GM06990 (cell line): Measurements from ENCODE around the gene HELT.
A peak's percentile ranks its signal among the peaks of the same experiment; 100 is the strongest.
"Not testable (repeated sequence)": the region's sequence is repeated elsewhere in the genome, so short reads cannot be mapped to it uniquely, and the experiment has no call there.

ENCODE experiments used
- DNase-seq: peaks from one replicate; pipeline ENCODE4 v3.0.0-alpha.2; 2011; ENCODE audit not compliant: insufficient read length; ENCODE audit errors: extremely low read depth
- H3K27me3 ChIP-seq: replicated peaks from 2 replicates; pipeline ENCODE4 v1.6.0; 2011; ENCODE audit warnings: low read length; ENCODE audit not compliant: control insufficient read depth, insufficient read depth
- H3K36me3 ChIP-seq: 2 replicates; pipeline ENCODE4 v1.5.1; 2011; ENCODE audit warnings: low read length; ENCODE audit not compliant: control insufficient read depth, insufficient read depth
- H3K4me3 ChIP-seq: replicated peaks from 2 replicates; pipeline ENCODE4 v1.5.1; 2011; ENCODE audit warnings: low read depth, mild to moderate bottlenecking, control low read depth, low read length
- CTCF ChIP-seq: IDR thresholded peaks from 2 replicates; pipeline ENCODE4 v1.5.1; 2011; ENCODE audit warnings: low read length, control low read depth, mild to moderate bottlenecking, inconsistent platforms; ENCODE audit not compliant: insufficient read depth, poor library complexity, severe bottlenecking

The HELT gene

DNA sequence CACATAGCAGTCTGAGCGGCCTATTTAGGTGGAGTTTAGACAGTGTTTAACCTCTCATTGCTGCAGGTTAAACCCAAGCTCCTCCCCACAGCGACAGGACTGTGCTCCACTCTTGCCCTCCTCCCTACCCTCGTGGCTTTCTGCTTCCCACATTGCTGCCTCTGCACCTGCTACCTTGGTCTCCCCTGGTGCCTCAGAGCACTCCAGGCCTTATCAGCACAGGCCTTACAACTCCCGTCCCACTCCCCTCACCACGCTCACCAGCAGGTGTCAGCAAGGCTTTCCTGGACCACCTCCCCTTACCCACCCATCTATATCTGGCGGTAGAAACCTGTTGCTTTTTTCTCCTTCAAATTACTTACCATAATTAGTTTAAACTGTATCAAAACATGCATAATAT, 18.6 kb downstream of the HELT start:
- DNase-seq: no peak
- no peak for TF ChIP-seq CTCF
- no peaks in the 10 kb centered on the region for H3K36me3 ChIP-seq
- no peak overlapping the region for H3K4me3 ChIP-seq
- H3K27me3 ChIP-seq: peaks cover 1% of the 10 kb centered on the region

DNA sequence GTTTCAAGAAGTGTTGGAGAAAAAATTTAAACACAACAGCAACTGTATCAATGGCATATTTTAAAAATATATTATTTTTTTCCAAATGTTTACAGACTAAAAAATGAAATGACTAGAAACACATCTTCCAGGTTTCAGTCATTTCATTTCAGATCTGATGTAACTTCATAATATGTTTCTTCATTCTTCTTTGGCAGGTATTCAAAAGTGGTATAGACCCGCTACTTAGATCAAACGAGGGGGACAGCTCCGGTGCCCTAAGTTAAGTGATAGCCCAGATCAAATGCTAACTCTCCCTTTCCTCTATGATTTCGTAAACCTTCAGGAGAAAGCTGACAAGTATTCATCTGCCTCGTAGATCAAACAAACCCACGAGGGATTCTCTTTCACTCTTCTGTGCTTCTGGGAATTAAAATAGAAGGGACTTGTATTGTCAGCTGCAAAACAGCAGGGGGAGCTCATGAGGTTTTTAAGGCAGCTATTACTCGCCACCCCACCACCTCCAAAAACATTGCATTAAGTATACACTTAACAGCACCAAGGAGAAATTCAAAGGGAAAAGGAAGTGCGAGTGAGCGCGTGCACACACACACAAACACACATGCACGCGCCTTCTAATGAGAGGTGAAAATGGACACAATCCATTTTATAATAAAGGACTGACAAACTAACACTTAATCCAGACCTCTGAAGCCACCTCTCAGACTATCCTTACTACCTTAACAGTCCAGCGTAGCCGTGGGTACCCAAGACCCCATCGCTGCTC, 21.4 kb downstream of the HELT start:
- peak; percentile 16 for DNase-seq
- no peak overlapping the region; the same call in 1 of the 2 replicates for H3K4me3 ChIP-seq
- H3K27me3 ChIP-seq: no peaks in the 10 kb centered on the region; the same call in 1 of the 2 replicates
- TF ChIP-seq CTCF: peak; percentile 76
- no peaks in the 10 kb centered on the region for H3K36me3 ChIP-seq

DNA sequence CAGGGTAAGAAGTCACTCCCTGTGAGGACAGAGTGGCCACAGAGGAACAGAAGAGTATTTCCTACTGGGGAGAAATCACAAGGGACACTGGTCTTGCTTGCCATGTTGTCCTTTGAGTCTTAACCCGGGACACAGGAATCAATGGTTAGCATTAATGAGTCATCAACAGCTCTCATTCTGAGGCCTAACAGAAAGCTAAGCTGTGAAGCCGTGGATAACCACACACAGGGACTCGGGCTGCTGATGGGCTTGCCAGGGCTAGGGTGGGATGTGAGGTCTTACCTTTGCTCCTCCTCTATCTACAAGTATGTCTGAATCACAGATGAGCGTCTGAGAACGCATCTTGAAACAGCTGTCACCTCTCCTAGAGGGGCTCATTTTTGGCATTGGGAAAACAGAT, 22.2 kb downstream of the HELT start:
- Histone ChIP-seq H3K27me3 (no peaks in the 10 kb centered on the region; the same call in 1 of the 2 replicates), H3K36me3 (no peaks in the 10 kb centered on the region), H3K4me3 (no peak overlapping the region)
- no peak for TF ChIP-seq CTCF
- no peak for DNase-seq

DNA sequence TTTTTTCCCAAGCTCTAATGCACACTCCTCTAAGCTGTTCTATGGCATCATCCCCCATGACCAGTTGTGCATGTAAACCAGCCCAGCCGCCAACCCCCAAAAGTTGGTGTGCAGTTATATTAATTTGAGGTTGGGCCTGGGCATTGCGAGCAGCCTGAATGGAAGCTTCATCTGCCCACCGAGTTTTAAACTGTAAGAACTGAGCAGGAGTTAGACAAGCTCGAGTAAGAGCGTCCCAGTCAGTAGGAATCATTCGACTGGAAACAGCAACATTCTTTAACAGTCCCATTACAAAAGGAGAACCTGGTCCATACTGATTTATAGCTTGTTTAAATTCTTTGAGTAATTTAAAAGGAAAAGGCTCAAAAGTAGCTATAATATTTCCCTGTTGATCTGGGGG, 32.0 kb downstream of the HELT start:
- not testable (repeated sequence) for H3K36me3 ChIP-seq, H3K27me3 ChIP-seq, DNase-seq, H3K4me3 ChIP-seq

DNA sequence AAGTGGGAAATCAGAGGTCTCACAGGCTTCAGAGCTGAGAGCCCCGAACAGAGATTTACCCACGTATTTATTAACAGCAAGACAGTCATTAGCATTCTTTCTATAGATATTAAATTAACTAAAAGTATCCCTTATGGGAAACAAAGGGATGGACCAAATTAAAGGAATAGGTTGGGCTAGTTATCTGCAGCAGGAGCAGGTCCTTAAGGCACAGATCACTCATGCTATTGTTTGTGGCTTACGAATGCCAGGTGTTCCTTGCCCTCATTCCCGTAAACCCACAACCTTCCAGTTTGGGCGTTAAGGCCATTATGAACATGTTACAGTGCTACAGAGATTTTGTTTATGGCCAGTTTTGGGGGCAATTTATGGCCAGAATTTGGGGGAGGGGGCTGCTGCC, 33.0 kb downstream of the HELT start:
- H3K27me3 ChIP-seq, DNase-seq, H3K4me3 ChIP-seq, H3K36me3 ChIP-seq: not testable (repeated sequence)

DNA sequence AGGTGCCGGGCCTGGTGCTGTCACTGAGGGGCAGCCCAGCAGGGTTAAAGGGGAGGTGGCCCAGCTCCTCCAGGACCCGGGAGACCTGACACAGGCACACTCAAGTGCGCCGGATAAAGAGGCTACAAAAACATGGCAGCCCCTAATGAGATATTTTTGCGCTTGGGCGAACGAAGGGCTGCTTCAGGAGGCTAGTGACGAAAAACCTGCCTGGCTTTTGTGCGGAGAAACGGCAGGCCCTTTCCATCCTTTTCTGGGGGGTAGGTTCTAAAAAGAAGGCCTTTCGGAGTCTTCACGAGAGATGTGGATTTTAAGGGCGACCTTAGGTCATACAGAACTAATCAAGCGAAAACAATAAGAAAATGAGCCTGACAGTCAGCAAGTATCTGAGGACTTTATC, 35.5 kb downstream of the HELT start:
- Histone ChIP-seq H3K4me3 (no peak overlapping the region), H3K27me3 (0 out of 2 replicates have a peak, but pooled peaks cover 1% of the 10 kb centered on the region), H3K36me3 (no peaks in the 10 kb centered on the region)
- no peak for DNase-seq
- TF ChIP-seq CTCF: no peak

DNA sequence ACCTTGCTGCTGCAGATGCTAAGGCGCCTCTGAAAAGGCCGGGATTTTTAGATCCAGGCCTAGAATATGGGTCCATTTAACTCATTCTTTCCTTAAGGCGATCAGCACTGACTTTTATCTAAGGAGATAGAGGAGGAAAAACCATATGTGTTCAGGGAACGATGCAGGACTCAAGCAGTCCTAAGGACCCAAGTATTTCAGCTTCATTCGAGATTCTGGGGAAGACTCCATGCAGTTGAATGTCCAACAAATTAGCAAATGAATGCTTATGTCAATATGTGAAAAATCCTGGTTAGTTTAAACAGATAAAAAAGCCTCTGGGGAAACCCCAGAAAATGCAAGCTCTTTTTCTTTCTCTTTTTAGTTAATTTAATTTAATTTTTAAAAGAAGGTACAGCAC, 36.0 kb downstream of the HELT start:
- 0 out of 2 replicates have a peak, but pooled peaks cover 1% of the 10 kb centered on the region for H3K27me3 ChIP-seq
- no peak overlapping the region for H3K4me3 ChIP-seq
- DNase-seq: no peak
- no peak for TF ChIP-seq CTCF
- no peaks in the 10 kb centered on the region for H3K36me3 ChIP-seq
